Measurements from ENCODE around the gene RNF141. TPM values are rescaled to one million over a fixed set of nuclear protein-coding genes. Genes with fewer than 3 reads are reported as not detected.

RNF141 gene
- total RNA-seq, 1 donor from 2014 or later = 32.0 TPM

DNA sequence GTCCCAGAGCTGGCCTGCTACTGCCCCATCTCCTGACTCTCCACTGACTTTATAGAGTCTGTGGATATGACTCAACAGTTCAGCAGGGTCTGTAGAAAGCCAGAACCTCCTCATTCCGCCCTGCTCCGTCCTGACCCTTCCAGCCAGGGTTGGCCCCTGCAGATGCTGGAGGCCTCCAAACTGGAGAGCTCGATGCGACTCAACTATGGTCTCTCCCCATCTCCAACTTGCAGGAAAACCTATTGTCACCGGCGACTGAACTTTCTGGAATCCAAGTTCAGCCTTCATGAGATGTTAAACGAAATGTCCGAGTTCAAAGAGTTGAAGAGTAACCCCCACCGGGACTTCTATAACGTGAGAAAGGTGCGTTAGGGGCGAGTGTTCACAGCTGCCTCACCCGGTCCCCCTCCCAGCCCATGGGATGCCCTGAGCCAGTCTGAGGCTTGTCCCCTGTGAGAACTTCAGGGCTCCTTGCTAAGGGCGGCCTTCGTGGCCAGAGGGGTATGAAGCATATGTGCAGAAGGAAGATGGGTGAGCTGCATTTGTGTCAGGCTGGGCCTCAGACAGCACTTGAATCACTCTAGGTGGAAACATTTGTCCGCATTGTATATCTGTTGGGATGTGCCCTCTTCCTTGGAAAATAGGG, 53.9 kb downstream of the RNF141 start:
- no peaks in the 10 kb centered on the region for H3K27me3 Mint-ChIP-seq
- no peaks in the 10 kb centered on the region for H3K4me1 Mint-ChIP-seq (ENCODE audit: low read depth)
- no peak for DNase-seq (ENCODE audit: low spot score, unreplicated experiment)
- H3K27ac Mint-ChIP-seq = no peak overlapping the region
- H3K4me3 Mint-ChIP-seq (ENCODE audit: low read depth) = no peak overlapping the region
- no peaks in the 10 kb centered on the region for H3K9me3 Mint-ChIP-seq (ENCODE audit: low read depth)
- TF ChIP-seq, protein P1, sequence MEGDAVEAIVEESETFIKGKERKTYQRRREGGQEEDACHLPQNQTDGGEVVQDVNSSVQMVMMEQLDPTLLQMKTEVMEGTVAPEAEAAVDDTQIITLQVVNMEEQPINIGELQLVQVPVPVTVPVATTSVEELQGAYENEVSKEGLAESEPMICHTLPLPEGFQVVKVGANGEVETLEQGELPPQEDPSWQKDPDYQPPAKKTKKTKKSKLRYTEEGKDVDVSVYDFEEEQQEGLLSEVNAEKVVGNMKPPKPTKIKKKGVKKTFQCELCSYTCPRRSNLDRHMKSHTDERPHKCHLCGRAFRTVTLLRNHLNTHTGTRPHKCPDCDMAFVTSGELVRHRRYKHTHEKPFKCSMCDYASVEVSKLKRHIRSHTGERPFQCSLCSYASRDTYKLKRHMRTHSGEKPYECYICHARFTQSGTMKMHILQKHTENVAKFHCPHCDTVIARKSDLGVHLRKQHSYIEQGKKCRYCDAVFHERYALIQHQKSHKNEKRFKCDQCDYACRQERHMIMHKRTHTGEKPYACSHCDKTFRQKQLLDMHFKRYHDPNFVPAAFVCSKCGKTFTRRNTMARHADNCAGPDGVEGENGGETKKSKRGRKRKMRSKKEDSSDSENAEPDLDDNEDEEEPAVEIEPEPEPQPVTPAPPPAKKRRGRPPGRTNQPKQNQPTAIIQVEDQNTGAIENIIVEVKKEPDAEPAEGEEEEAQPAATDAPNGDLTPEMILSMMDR (IDR thresholded peaks at IDR 0.05; ENCODE audit: unreplicated experiment) = no peak
- H3K36me3 Mint-ChIP-seq (ENCODE audit: insufficient read depth) = peaks cover 3% of the 10 kb centered on the region

DNA sequence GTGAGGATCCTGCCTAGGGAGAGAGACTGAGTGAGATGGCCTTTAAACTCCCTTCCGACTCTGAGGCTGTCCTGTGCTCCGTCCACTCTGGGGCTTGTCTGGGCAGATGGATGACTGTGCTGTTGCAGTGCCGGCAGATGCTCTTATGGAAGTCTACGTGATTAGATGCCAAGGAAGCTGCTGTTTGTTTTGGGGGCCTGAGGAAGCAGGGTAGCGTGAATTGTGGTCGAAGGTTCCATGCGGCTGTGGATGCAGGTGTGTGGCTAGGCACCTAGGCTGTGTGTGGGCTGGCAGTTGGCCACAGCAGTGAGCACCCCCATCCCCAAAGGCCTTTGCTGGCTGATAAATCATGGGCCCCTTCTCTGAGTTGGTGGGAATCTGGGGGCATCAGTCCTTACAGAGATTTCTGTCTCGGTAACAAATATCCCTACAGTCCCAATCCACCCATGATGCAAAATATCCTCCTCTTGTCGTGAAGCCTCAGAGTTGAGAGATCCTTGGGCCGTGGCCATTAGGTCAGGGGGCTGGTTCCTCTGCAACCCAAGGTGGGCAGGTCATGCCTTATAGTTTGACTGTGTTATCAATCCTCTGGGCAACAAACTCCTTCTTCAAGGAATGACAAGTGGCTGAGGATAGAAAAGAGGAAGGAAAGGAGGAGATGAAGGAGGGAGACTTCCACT, 54.7 kb downstream of the RNF141 start:
- TF ChIP-seq, protein P1 (IDR thresholded peaks at IDR 0.05; ENCODE audit: unreplicated experiment) = no peak
- H3K9me3 Mint-ChIP-seq (ENCODE audit: low read depth) = no peaks in the 10 kb centered on the region
- H3K36me3 Mint-ChIP-seq (ENCODE audit: insufficient read depth) = peaks cover 3% of the 10 kb centered on the region
- H3K27ac Mint-ChIP-seq = no peak overlapping the region
- H3K27me3 Mint-ChIP-seq = no peaks in the 10 kb centered on the region
- no peaks in the 10 kb centered on the region for H3K4me1 Mint-ChIP-seq (ENCODE audit: low read depth)
- no peak overlapping the region for H3K4me3 Mint-ChIP-seq (ENCODE audit: low read depth)
- no peak for DNase-seq (ENCODE audit: low spot score, unreplicated experiment)

DNA sequence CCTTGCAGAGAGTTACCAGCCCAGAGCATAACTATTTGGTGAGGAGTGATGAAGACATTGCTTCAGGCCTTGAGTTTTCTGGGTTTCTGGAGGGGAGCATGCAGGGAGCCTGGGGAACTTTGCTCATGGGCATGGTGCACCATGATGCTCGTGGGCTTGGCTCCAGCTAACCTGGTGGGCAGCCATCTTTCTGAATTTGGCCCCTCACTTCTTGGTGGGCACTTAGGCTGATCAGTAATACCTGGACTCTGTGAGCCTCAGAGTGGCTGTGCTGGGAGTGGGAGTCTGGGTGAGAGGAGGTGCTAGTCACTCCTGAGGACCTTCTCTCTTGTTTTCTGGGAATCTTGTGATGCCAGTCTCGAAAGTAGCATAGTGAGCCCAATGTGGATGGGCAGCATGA, 55.3 kb downstream of the RNF141 start:
- peaks cover 3% of the 10 kb centered on the region for H3K36me3 Mint-ChIP-seq (ENCODE audit: insufficient read depth)
- H3K4me1 Mint-ChIP-seq (ENCODE audit: low read depth) = no peaks in the 10 kb centered on the region
- no peak for DNase-seq (ENCODE audit: low spot score, unreplicated experiment)
- no peak overlapping the region for H3K27ac Mint-ChIP-seq
- H3K9me3 Mint-ChIP-seq (ENCODE audit: low read depth) = no peaks in the 10 kb centered on the region
- no peaks in the 10 kb centered on the region for H3K27me3 Mint-ChIP-seq
- H3K4me3 Mint-ChIP-seq (ENCODE audit: low read depth) = no peak overlapping the region
- TF ChIP-seq, protein P1 (IDR thresholded peaks at IDR 0.05; ENCODE audit: unreplicated experiment) = no peak

DNA sequence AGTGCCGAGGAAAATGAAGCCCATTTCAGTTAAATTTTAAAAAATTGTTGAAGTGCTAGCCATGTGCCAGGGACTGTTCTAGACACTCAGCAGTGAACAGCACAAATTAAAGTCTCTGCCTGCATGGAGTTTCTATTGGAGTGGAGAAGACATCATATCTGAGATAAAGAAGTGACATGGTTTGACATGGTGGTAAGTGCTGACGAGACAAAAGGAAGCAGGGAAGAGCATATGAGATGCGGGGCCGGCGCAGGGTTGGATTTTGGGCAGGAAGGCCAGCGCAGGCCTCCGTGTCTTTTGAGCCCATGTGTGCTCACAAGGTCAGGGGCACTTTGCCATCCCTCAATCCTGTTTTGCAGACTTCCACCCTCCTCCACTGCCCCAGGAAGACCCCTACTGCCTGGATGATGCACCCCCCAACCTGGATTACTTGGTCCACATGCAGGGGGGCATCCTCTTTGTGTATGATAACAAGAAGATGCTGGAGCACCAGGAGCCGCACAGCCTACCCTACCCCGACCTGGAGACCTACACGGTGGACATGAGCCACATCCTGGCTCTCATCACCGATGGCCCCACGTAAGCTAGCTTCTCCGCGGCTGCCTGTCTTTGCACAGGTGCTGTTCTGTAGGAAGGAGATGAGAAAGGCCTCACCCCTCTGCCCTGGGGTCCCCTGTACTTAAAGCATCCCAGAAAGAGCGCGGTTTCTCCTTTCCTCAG, 56.4 kb downstream of the RNF141 start:
- no peak for DNase-seq (ENCODE audit: low spot score, unreplicated experiment)
- TF ChIP-seq, protein P1 (IDR thresholded peaks at IDR 0.05; ENCODE audit: unreplicated experiment) = no peak
- H3K4me3 Mint-ChIP-seq (ENCODE audit: low read depth) = no peak overlapping the region
- H3K4me1 Mint-ChIP-seq (ENCODE audit: low read depth) = no peaks in the 10 kb centered on the region
- H3K9me3 Mint-ChIP-seq (ENCODE audit: low read depth) = no peaks in the 10 kb centered on the region
- H3K36me3 Mint-ChIP-seq (ENCODE audit: insufficient read depth) = peaks cover 3% of the 10 kb centered on the region
- H3K27me3 Mint-ChIP-seq = no peaks in the 10 kb centered on the region
- no peak overlapping the region for H3K27ac Mint-ChIP-seq

DNA sequence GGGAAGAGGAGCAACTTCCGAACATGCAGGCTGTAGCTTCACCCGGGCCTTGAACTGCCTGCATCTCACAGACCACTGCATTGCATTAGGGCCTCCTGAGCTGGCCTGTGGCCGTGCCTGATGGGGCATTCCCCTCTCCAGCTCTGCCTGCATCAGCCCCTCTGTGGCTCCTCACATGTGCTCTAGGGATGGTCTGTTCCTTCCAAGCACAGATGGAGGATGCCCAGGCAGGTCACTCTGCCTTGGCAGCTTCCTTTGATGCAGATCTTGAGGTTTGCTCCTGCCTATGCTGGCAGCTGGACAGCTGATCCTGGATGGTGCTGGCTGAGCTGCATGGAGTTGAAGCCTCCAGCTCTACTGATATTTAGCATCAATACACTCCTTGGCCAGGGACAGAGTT, 57.4 kb downstream of the RNF141 start:
- DNase-seq (ENCODE audit: low spot score, unreplicated experiment) = no peak
- TF ChIP-seq, protein P1 (IDR thresholded peaks at IDR 0.05; ENCODE audit: unreplicated experiment) = no peak
- no peaks in the 10 kb centered on the region for H3K4me1 Mint-ChIP-seq (ENCODE audit: low read depth)
- no peak overlapping the region for H3K27ac Mint-ChIP-seq
- H3K27me3 Mint-ChIP-seq = no peaks in the 10 kb centered on the region
- H3K4me3 Mint-ChIP-seq (ENCODE audit: low read depth) = no peak overlapping the region
- no peaks in the 10 kb centered on the region for H3K9me3 Mint-ChIP-seq (ENCODE audit: low read depth)
- peaks cover 3% of the 10 kb centered on the region for H3K36me3 Mint-ChIP-seq (ENCODE audit: insufficient read depth)

Measured in progenitor cell of endocrine pancreas (in vitro differentiated cells).